LHCN-M2 (cell line): Measurements from ENCODE around the gene PCSK5. TPM values are rescaled to one million over a fixed set of nuclear protein-coding genes. Genes with fewer than 3 reads are reported as not detected.

Source experiments
- DNase-seq: peaks from one replicate; pipeline ENCODE4 v3.0.0-alpha.2; 2012; ENCODE audit warnings: low read depth
- total RNA-seq: library from RNA; depleted of rRNA; stranded (reverse); fragments of >200 nt; gene quantifications from 2 replicates; pipeline ENCODE4 v1.2.3, GENCODE V29; 2014

PCSK5 gene
- total RNA-seq, 1 experiment from 2014 or later, result 11.9 TPM

- DNase-seq, result peak; percentile 91
Observed at GRCh38 chr9:76394195-76394959, 503.9 kb downstream of the PCSK5 start, which contains the start of gene RFK. RFK (minus strand) TSS chr9:76394426; CDS start chr9:76394171, 255 bp downstream.

- DNase-seq, result peak; percentile 55
Observed at GRCh38 chr9:76394960-76395252, 504.4 kb downstream of the PCSK5 start.

- DNase-seq, result no peak
Observed at GRCh38 chr9:76395381-76395780, 504.9 kb downstream of the PCSK5 start.

- no peak for DNase-seq
Observed at GRCh38 chr9:76396144-76396543, 505.7 kb downstream of the PCSK5 start.

GRCh38 chr9:76396597-76396996, 506.1 kb downstream of the PCSK5 start:
- no peak for DNase-seq

- DNase-seq, result no peak
Observed at GRCh38 chr9:76399856-76400255, 509.4 kb downstream of the PCSK5 start.

GRCh38 chr9:76400534-76401096, 510.1 kb downstream of the PCSK5 start:
- DNase-seq, result no peak

- DNase-seq, result no peak
Observed at GRCh38 chr9:76401176-76401575, 510.7 kb downstream of the PCSK5 start.

GRCh38 chr9:76401580-76402354, 511.3 kb downstream of the PCSK5 start:
- DNase-seq, result no peak

GRCh38 chr9:76403352-76403751, 512.9 kb downstream of the PCSK5 start:
- DNase-seq, result peak; percentile 89

GRCh38 chr9:76404401-76404800, 513.9 kb downstream of the PCSK5 start:
- no peak for DNase-seq

GRCh38 chr9:76405340-76405739, 514.9 kb downstream of the PCSK5 start:
- DNase-seq, result no peak

- DNase-seq, result no peak
Observed at GRCh38 chr9:76405868-76406267, 515.4 kb downstream of the PCSK5 start.
